Smooth muscle cell (in vitro differentiated cells): ENCODE measurements around the gene ACVR1. TPM values are rescaled to one million over a fixed set of nuclear protein-coding genes. Genes with fewer than 3 reads are reported as not detected.

ENCODE experiments used
- DNase-seq: peaks from one replicate; lab custom pipeline; 2025; ENCODE audit not compliant: unreplicated experiment; lab: John Stamatoyannopoulos, UW
- H2AFZ ChIP-seq: fragments of 200-600 bp; sonication (generic); 2 replicates; pipeline ENCODE4 v1.6.0; 2016; ENCODE audit warnings: antibody characterized with exemption, low read depth, mild to moderate bottlenecking
- H3F3A ChIP-seq: fragments of 200-600 bp; sonication (generic); 2 replicates; pipeline ENCODE4 v1.6.0; 2017; ENCODE audit warnings: antibody characterized with exemption, low read depth
- H3K27ac ChIP-seq: fragments of 200-600 bp; sonication (generic); 2 replicates; pipeline ENCODE4 v1.5.1; 2016; ENCODE audit warnings: low read depth, mild to moderate bottlenecking
- H3K27me3 ChIP-seq: fragments of 200-600 bp; sonication (generic); 2 replicates; pipeline ENCODE4 v1.6.1; 2016; ENCODE audit warnings: low read depth, mild to moderate bottlenecking
- H3K36me3 ChIP-seq: fragments of 200-600 bp; sonication (generic); 2 replicates; pipeline ENCODE4 v1.5.1; 2016; ENCODE audit warnings: low read depth
- H3K4me1 ChIP-seq: fragments of 200-600 bp; sonication (generic); 2 replicates; pipeline ENCODE4 v1.5.1; 2016; ENCODE audit warnings: low read depth
- H3K4me2 ChIP-seq: fragments of 200-600 bp; sonication (generic); 2 replicates; pipeline ENCODE4 v1.6.0; 2016; ENCODE audit warnings: mild to moderate bottlenecking
- H3K4me3 ChIP-seq: fragments of 200-600 bp; sonication (generic); 2 replicates; pipeline ENCODE4 v1.5.1; 2016; ENCODE audit warnings: mild to moderate bottlenecking
- H3K79me2 ChIP-seq: fragments of 200-600 bp; sonication (generic); 2 replicates; pipeline ENCODE4 v1.6.0; 2016; ENCODE audit warnings: low read depth, mild to moderate bottlenecking
- H3K9ac ChIP-seq: fragments of 200-600 bp; sonication (generic); 2 replicates; pipeline ENCODE4 v1.6.0; 2016; ENCODE audit warnings: low read depth
- H3K9me3 ChIP-seq: fragments of 200-600 bp; sonication (generic); replicated peaks from 2 replicates; pipeline ENCODE4 v1.5.1; 2016; ENCODE audit warnings: low read depth
- H4K20me1 ChIP-seq: fragments of 200-600 bp; sonication (generic); 2 replicates; pipeline ENCODE4 v1.6.0; 2016; ENCODE audit warnings: low read depth
- WGBS: methylation state at CpG from one replicate; pipeline ENCODE4 v1.1.7; 2016; ENCODE audit warnings: low lambda C conversion rate; 5-methylcytosine and 5-hydroxymethylcytosine counted together
- polyA plus RNA-seq: library from polyadenylated mRNA; unstranded; fragments of >200 nt; fragmentation: Nextera tagmentation; extraction: Ambion mirVana; gene quantifications from 2 replicates; pipeline ENCODE4 v1.2.1, GENCODE V29; 2016
- total RNA-seq: library from RNA; depleted of rRNA; stranded (reverse); fragments of >200 nt; gene quantifications from 2 replicates; pipeline ENCODE4 v1.2.3, GENCODE V29; 2014
- TF ChIP-seq, protein P1 (sequence below): fragments of 200-600 bp; sonication (generic); IDR thresholded peaks from 2 replicates; pipeline ENCODE4 v1.5.1; 2017; ENCODE audit warnings: borderline replicate concordance, mild to moderate bottlenecking, antibody characterized with exemption; ENCODE audit not compliant: insufficient read depth, poor library complexity, severe bottlenecking

ACVR1 gene
- total and polyA plus RNA-seq, 2 experiments from 2014 or later, result 27.2 to 32.7 TPM

DNA sequence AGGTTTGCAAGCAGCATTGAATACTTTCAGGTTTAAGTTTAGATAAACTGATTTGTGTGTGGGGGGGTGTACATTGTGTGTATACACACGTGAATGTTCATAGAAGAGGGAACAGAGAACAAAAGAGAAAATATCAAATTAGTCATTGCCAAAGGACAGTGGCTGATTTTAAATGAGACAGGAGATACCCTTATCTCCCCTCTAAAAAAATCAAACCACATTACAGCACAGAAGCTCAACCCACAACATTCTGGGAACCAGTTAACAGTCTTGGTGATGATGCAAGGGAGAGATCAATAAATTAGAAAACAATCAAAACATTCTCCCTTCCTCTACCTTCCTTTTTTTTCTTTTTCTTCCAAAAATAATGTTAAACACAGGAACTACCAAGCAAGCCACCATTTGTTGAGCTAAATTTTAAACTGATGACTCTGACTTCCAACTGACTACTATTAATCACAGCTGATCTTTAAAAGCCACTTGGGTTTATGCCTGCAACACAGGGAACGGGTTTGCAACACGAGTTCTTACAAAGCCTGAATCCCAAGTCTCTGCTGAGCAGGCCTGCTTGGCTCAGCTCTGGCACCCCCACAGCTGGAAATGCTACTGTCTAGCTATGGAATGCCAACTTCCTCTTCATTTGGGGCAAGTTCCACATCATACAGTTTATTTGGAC, 128.3 kb downstream of the ACVR1 start:
- Histone ChIP-seq H3K27ac (peak overlapping the region; percentile 53), H3K4me3 (no peak overlapping the region), H2AFZ (no peak overlapping the region), H3K9ac (no peak overlapping the region), H4K20me1 (no peaks in the 10 kb centered on the region), H3K79me2 (no peaks in the 10 kb centered on the region), H3K9me3 (no peaks in the 10 kb centered on the region), H3K27me3 (no peaks in the 10 kb centered on the region), H3K4me1 (peaks cover 7% of the 10 kb centered on the region), H3K36me3 (no peaks in the 10 kb centered on the region), H3F3A (no peaks in the 10 kb centered on the region), H3K4me2 (peak overlapping the region; percentile 24)
- TF ChIP-seq, protein P1, sequence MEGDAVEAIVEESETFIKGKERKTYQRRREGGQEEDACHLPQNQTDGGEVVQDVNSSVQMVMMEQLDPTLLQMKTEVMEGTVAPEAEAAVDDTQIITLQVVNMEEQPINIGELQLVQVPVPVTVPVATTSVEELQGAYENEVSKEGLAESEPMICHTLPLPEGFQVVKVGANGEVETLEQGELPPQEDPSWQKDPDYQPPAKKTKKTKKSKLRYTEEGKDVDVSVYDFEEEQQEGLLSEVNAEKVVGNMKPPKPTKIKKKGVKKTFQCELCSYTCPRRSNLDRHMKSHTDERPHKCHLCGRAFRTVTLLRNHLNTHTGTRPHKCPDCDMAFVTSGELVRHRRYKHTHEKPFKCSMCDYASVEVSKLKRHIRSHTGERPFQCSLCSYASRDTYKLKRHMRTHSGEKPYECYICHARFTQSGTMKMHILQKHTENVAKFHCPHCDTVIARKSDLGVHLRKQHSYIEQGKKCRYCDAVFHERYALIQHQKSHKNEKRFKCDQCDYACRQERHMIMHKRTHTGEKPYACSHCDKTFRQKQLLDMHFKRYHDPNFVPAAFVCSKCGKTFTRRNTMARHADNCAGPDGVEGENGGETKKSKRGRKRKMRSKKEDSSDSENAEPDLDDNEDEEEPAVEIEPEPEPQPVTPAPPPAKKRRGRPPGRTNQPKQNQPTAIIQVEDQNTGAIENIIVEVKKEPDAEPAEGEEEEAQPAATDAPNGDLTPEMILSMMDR, result no peak
- DNase-seq, result no peak
- WGBS, result 23% methylated on average over 3 of the region's 3 CpGs

DNA sequence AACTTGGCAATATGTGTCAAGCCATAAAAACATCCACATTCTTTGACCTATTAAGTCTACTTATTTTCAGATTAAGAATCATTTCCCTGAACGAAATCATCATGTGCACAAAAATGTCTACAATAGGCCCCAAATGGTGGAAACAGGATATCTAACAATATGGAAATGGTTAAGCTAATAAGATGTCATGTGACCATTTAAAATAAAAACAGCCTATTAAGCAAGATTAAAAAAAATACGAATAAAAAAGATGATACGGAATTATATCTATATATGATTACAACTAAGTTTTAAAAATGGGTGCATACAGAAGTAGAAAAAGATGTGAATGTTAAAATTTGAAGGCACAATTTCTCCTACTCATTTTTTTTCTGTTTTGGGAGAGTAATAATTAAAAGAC, 128.8 kb downstream of the ACVR1 start:
- H3K4me1 ChIP-seq, result peaks cover 7% of the 10 kb centered on the region

DNA sequence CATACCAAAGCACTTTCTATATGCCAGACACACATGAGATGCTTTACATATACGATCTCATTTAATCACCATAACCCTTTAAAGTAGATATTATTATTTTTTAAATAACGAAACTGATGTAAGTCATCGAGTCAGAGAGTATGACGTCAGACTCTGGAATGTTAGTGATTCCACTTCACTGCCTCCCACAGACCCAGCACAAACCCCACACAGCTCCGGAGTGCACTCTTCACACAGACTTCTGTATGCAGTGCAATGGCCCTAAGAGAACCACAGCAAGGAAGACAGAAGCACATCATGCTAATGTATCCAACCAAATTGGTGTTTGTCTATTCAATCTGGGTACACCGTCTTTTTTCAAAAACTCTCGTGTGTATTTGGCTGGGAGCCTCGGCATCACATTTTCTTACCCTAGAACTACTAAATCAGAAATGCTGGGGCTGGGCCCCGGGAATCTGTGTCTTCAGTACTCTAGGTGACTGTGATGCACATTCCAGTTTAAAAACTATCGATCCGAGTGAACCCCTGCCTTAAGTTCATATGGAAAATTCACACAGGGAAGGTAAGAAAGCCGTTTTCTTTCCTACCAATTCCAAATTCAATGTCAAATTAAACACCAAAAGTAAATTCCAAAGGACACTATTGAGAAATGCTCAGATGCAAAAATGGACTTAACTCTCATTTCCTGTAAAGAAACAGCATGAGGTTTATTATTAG, 129.7 kb downstream of the ACVR1 start:
- Histone ChIP-seq H3K9me3 (no peaks in the 10 kb centered on the region), H4K20me1 (no peaks in the 10 kb centered on the region), H3K4me1 (peaks cover 7% of the 10 kb centered on the region), H3K27me3 (no peaks in the 10 kb centered on the region), H3F3A (no peaks in the 10 kb centered on the region), H3K36me3 (no peaks in the 10 kb centered on the region), H3K27ac (peak overlapping the region; percentile 53), H3K4me2 (peak overlapping the region; percentile 32), H3K4me3 (no peak overlapping the region), H3K79me2 (no peaks in the 10 kb centered on the region), H2AFZ (no peak overlapping the region), H3K9ac (peak overlapping the region; percentile 59)
- TF ChIP-seq, protein P1, result no peak
- 66% methylated on average over 12 of the region's 12 CpGs for WGBS
- no peak for DNase-seq

More for the DNA sequence above, 128.8 kb downstream of the ACVR1 start:
- Histone ChIP-seq H3K79me2 (no peaks in the 10 kb centered on the region), H3K4me3 (no peak overlapping the region), H2AFZ (no peak overlapping the region), H3K4me2 (peak overlapping the region; percentile 24), H4K20me1 (no peaks in the 10 kb centered on the region), H3F3A (no peaks in the 10 kb centered on the region), H3K27ac (peak overlapping the region; percentile 53), H3K27me3 (no peaks in the 10 kb centered on the region), H3K9me3 (no peaks in the 10 kb centered on the region), H3K36me3 (no peaks in the 10 kb centered on the region), H3K9ac (no peak overlapping the region)
- DNase-seq, result no peak
- TF ChIP-seq, protein P1, result no peak
- 92% methylated on average over 3 of the region's 3 CpGs for WGBS
